Measurements from ENCODE around the gene NIT2. TPM values are rescaled to one million over a fixed set of nuclear protein-coding genes. Genes with fewer than 3 reads are reported as not detected.

NIT2 gene
- total and polyA plus RNA-seq, 8 donors = 30.8 to 55.8 (median 45.3) TPM

DNA sequence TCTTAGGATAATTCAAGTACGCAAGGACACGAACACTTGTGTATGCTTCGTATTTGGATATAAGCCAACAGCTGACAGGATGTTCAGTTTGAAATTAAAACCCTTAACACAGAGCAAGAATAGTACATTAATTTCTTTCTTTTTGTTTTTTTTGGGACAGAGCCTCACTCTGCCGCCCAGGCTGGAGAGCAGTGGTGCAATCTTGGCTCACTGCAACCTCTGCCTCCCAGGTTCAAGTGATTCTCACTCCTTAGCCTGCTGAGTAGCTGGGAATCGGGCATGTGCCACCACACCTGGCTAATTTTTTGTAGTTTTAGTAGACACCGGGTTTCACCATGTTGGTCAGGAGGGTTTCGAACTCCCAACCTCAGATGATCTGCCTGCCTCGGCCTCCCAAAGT, 33.9 kb downstream of the NIT2 start:
- TF ChIP-seq, protein P1, sequence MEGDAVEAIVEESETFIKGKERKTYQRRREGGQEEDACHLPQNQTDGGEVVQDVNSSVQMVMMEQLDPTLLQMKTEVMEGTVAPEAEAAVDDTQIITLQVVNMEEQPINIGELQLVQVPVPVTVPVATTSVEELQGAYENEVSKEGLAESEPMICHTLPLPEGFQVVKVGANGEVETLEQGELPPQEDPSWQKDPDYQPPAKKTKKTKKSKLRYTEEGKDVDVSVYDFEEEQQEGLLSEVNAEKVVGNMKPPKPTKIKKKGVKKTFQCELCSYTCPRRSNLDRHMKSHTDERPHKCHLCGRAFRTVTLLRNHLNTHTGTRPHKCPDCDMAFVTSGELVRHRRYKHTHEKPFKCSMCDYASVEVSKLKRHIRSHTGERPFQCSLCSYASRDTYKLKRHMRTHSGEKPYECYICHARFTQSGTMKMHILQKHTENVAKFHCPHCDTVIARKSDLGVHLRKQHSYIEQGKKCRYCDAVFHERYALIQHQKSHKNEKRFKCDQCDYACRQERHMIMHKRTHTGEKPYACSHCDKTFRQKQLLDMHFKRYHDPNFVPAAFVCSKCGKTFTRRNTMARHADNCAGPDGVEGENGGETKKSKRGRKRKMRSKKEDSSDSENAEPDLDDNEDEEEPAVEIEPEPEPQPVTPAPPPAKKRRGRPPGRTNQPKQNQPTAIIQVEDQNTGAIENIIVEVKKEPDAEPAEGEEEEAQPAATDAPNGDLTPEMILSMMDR (IDR thresholded peaks at IDR 0.05) = no peak
- DNase-seq (no peak), ATAC-seq (no peak)
- no peak overlapping the region for H3K4me3 ChIP-seq
- no peaks in the 10 kb centered on the region for H3K9me3 ChIP-seq
- intact Hi-C loops (cut with DNase I) = no loop called here
- H3K36me3 ChIP-seq = peaks cover 0 to 98% of the 10 kb centered on the region in 2 donors
- no peaks in the 10 kb centered on the region for H3K4me1 ChIP-seq
- no peak overlapping the region for H3K27ac ChIP-seq
- H3K27me3 ChIP-seq = no peaks in the 10 kb centered on the region

DNA sequence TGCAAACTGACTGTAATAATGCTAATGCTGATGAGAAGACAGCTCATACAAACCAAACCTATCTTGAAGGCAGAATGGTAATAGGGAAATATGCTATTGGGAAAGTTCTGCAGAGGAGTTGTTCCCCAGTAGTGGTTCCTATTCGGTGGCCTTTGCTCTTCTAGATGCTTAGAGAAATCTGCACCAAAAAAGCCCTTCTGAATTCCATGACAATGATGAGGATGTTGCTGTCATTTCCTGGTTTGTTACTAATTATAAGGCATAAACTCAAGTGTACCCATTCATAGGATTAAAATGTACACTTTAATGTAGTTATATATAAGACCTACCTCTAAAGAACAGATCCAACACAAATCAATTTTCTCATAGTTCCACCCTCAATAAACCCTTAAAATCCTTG, 36.2 kb downstream of the NIT2 start:
- Histone ChIP-seq H3K4me3 (no peak overlapping the region), H3K27me3 (no peaks in the 10 kb centered on the region), H3K36me3 (peaks cover 0 to 96% of the 10 kb centered on the region in 2 donors), H3K27ac (no peak overlapping the region), H3K9me3 (no peaks in the 10 kb centered on the region), H3K4me1 (no peaks in the 10 kb centered on the region)
- intact Hi-C loops (cut with DNase I) = no loop called here
- no peak for ATAC-seq
- DNase-seq = no peak
- TF ChIP-seq, protein P1 (IDR thresholded peaks at IDR 0.05) = no peak

- TF ChIP-seq, protein P1 (IDR thresholded peaks at IDR 0.05) = no peak
- no peak for ATAC-seq
- Histone ChIP-seq H3K4me1 (no peaks in the 10 kb centered on the region), H3K27ac (no peak overlapping the region), H3K9me3 (no peaks in the 10 kb centered on the region), H3K4me3 (no peak overlapping the region), H3K27me3 (no peaks in the 10 kb centered on the region), H3K36me3 (peaks cover 0 to 95% of the 10 kb centered on the region in 2 donors)
- intact Hi-C loops (cut with DNase I) = no loop called here
- DNase-seq = no peak
These were observed 40.0 kb downstream of the NIT2 start for GRCh38 chr3:100374521-100374920.

DNA sequence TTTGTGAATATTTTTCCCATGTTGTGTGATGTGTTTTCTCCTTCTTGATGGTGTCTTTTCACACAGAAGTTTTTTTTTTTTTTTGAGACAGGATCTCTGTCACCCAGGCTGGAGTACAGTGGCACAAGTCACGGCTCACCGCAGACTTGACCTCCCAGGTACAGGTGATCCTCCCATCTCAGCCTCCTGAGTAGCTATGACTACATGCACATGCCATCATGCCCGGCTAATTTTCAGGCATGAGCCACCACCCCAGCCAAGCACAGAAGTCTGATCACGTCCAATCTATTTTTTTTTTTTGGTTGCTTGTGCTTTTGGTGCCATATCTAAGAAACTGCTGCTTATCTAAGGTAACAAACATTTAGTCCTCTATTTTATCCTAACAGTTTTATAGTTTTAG, 41.7 kb downstream of the NIT2 start:
- peaks cover 0 to 96% of the 10 kb centered on the region in 2 donors for H3K36me3 ChIP-seq
- no peak for ATAC-seq
- H3K4me1 ChIP-seq = no peaks in the 10 kb centered on the region
- TF ChIP-seq, protein P1 (IDR thresholded peaks at IDR 0.05) = no peak
- DNase-seq = no peak
- intact Hi-C loops (cut with DNase I) = no loop called here
- H3K27ac ChIP-seq = no peak overlapping the region
- no peak overlapping the region for H3K4me3 ChIP-seq
- H3K9me3 ChIP-seq = no peaks in the 10 kb centered on the region
- no peaks in the 10 kb centered on the region for H3K27me3 ChIP-seq

DNA sequence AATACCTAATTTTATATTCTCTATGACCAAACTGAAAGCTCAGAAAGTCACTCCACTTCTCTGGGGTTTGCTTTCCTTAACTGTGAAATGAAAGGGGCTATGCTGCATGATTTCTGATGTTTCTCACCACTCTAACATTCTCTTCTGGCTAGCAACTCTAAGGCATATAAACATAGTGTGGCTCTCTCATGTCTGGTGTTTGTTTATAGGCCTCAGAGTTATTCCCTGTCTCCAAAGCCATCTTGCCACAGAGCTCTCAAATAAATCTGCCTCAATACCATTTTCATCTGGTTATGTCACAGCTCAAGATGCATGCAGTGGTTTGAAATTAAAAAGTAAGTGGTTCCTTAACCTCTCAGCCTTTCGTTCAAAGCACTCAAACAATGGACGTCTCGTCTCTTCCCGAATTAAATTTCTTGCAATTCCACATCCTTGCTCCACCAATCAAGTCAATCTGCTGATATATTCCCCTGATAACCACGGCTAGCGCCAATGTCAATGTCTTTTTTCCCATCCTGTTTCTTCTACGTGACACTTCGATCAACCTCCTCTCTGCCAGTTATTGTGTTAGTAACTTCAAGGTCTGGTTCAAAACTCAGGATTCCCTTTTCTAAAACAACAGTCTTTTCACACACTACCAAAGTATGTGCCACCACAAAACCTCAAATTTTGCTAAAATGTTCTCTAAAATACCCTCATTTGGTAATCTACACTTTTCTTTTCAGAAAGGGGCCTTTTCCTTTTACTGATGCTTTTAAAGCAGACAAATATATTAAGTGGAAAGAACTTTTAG, 50.4 kb downstream of the NIT2 start:
- Histone ChIP-seq H3K4me1 (peaks cover 0 to 5% of the 10 kb centered on the region in 2 donors), H3K9me3 (peaks cover 0 to 14% of the 10 kb centered on the region in 2 donors), H3K4me3 (no peak overlapping the region), H3K36me3 (peaks cover 0 to 71% of the 10 kb centered on the region in 2 donors), H3K27me3 (no peaks in the 10 kb centered on the region), H3K27ac (no peak overlapping the region)
- DNase-seq = no peak
- TF ChIP-seq, protein P1 (IDR thresholded peaks at IDR 0.05) = no peak
- intact Hi-C loops (cut with DNase I) = no loop called here
- no peak for ATAC-seq
